HepG2 (cell line): ENCODE results near the gene TEF. TPM values are rescaled to one million over a fixed set of nuclear protein-coding genes. Genes with fewer than 3 reads are reported as not detected.

Experiments used
- CREB1 ChIP-seq, 2 experiments: fragments of 450-650 bp in 1 of 2; IDR thresholded peaks; 2 replicates each; pipeline ENCODE4 v1.6.1; 2016 to 2017; ENCODE audit warnings: control low read depth in 1 of 2, mild to moderate bottlenecking in 1 of 2, missing compliant biosample characterization in 1 of 2, missing genetic modification characterization in 1 of 2
- IRF1 ChIP-seq: sonication (generic); formaldehyde crosslinking; IDR thresholded peaks from 2 replicates; pipeline ENCODE4 v1.4.0; 2020; ENCODE audit warnings: low read depth, mild to moderate bottlenecking, missing genetic modification reagents
- KIAA2018 ChIP-seq: sonication (generic); formaldehyde crosslinking; IDR thresholded peaks from 2 replicates; pipeline ENCODE4 v1.5.0; 2020; ENCODE audit warnings: mild to moderate bottlenecking, missing genetic modification reagents, borderline replicate concordance
- MEIS1 ChIP-seq: sonication (generic); formaldehyde crosslinking; IDR thresholded peaks from 2 replicates; pipeline ENCODE4 v1.9.0; 2021; ENCODE audit warnings: mild to moderate bottlenecking, missing genetic modification reagents, moderate library complexity, borderline replicate concordance
- PRPF4 ChIP-seq: fragments of 200-400 bp; formaldehyde crosslinking; IDR thresholded peaks from 2 replicates; pipeline ENCODE4 v1.6.1; 2016; ENCODE audit warnings: low read length, low read depth; ENCODE audit not compliant: poor library complexity, severe bottlenecking
- RNF219 ChIP-seq: sonication (generic); formaldehyde crosslinking; IDR thresholded peaks from 2 replicates; pipeline ENCODE4 v1.5.0; 2020; ENCODE audit warnings: mild to moderate bottlenecking, missing genetic modification reagents
- SRY ChIP-seq: sonication (generic); formaldehyde crosslinking; IDR thresholded peaks from 2 replicates; pipeline ENCODE4 v1.8.0; 2022; ENCODE audit warnings: mild to moderate bottlenecking, missing genetic modification reagents
- THRA ChIP-seq: sonication (generic); formaldehyde crosslinking; IDR thresholded peaks from 2 replicates; pipeline ENCODE4 v1.4.0; 2020; ENCODE audit warnings: missing genetic modification reagents, borderline replicate concordance
- TRIM22 ChIP-seq: fragments of 450-650 bp; IDR thresholded peaks from 2 replicates; pipeline ENCODE4 v1.6.1; 2017
- ZNF225 ChIP-seq: sonication (generic); formaldehyde crosslinking; IDR thresholded peaks from 2 replicates; pipeline ENCODE4 v1.4.0; 2020; ENCODE audit warnings: mild to moderate bottlenecking, missing genetic modification reagents
- ZNF496 ChIP-seq: sonication (generic); formaldehyde crosslinking; IDR thresholded peaks from 2 replicates; pipeline ENCODE4 v1.8.1; 2023; ENCODE audit warnings: mild to moderate bottlenecking, moderate library complexity, missing genetic modification reagents; ENCODE audit not compliant: insufficient replicate concordance
- ZNF772 ChIP-seq: sonication (generic); formaldehyde crosslinking; IDR thresholded peaks from 2 replicates; pipeline ENCODE4 v1.5.0; 2020; ENCODE audit warnings: mild to moderate bottlenecking, missing genetic modification reagents
- ZSCAN12 ChIP-seq: sonication (generic); formaldehyde crosslinking; IDR thresholded peaks from 2 replicates; pipeline ENCODE4 v1.9.0; 2021; ENCODE audit warnings: mild to moderate bottlenecking, missing genetic modification reagents
- polyA plus RNA-seq, 8 experiments: library from polyadenylated mRNA; depleted of rRNA in 3 of 8; stranded (reverse) in 7 of 8; unstranded in 1 of 8; fragments of >200 nt; fragmentation: Illumina TruSeq in 4 of 8; extraction: Trizol in 4 of 8; gene quantifications; 2 replicates each; pipeline versions ENCODE4 v1.2.1 to v1.2.3, GENCODE V29; 2011 to 2016; ENCODE audit warnings: low read depth in 4 of 8, missing spikeins in 1 of 8, mixed read lengths in 1 of 8; ENCODE audit not compliant: insufficient read depth in 1 of 8
- total RNA-seq, 5 experiments: library from RNA; depleted of rRNA; stranded (reverse); fragments of >200 nt; fragmentation: Illumina TruSeq; extraction: Trizol; gene quantifications; 2 replicates each; pipeline ENCODE4 v1.2.3, GENCODE V29; 2016; ENCODE audit warnings: low read depth in 1 of 5

TEF gene
- total and polyA plus RNA-seq, 2 of the 13 experiments (the other 11 are each of a cell fraction or from before 2014, with no cell fraction given), result 7.6 to 11.2 TPM

GRCh38 chr22:41447435-41448188, 65.9 kb downstream of the TEF start (continued):
- TF ChIP-seq TRIM22 (no peak), ZSCAN12 (CRISPR knock-in tag) (no peak), ZNF496 (CRISPR knock-in tag) (no peak), ZNF772 (CRISPR knock-in tag) (no peak), KIAA2018 (CRISPR knock-in tag) (no peak), MEIS1 (CRISPR knock-in tag) (no peak), PRPF4 (no peak), RNF219 (CRISPR knock-in tag) (peak; percentile 13; the same call in 1 of the 2 replicates), IRF1 (no peak), SRY (0 out of 2 replicates have a peak, but pooled peaks have one; percentile 19), THRA (CRISPR knock-in tag) (no peak), CREB1 (IDR thresholded peaks at IDR 0.05) (no peak), CREB1 (CRISPR knock-in tag; IDR thresholded peaks at IDR 0.05) (no peak), ZNF225 (CRISPR knock-in tag) (no peak)
